Mammary epithelial cell (primary cell): ENCODE data around the gene SERHL2.
"Not testable (repeated sequence)": the region's sequence is repeated elsewhere in the genome, so short reads cannot be mapped to it uniquely, and the experiment has no call there.

Experiments
- CTCF ChIP-seq, 2 donors: IDR thresholded peaks in 1 of 2; conservative IDR thresholded peaks in 1 of 2; 2 replicates each; pipeline ENCODE4 v1.5.1; 2011 to 2012; ENCODE audit warnings: inconsistent platforms in 2 of 2, low read length in 2 of 2, mild to moderate bottlenecking in 2 of 2, control low read depth in 1 of 2, low read depth in 1 of 2; ENCODE audit not compliant: insufficient read depth in 1 of 2; ENCODE audit errors: extremely low read depth in 1 of 2
- EZH2 ChIP-seq: IDR thresholded peaks from 2 replicates; pipeline ENCODE4 v1.6.1; 2012; ENCODE audit warnings: low read length, inconsistent platforms, borderline replicate concordance

- not testable (repeated sequence) for TF ChIP-seq EZH2; CTCF (conservative IDR thresholded peaks at IDR 0.05 in 1 of 2, IDR thresholded peaks at IDR 0.05 in 1 of 2; ENCODE audit: extremely low read depth in 1 of 2, insufficient read depth in 1 of 2, low read depth in 1 of 2, low read length in 2 of 2)
These were observed 17.1 kb upstream of the SERHL2 start for GRCh38 chr22:42536634-42537033.
